Stimulated activated CD8-positive, alpha-beta memory T cell treated with anti-CD3 and anti-CD28 coated beads, Interleukin-4, amount 100 ng/mL, for 24 hours (primary cell): ENCODE measurements around the gene TP73.
"Not testable (repeated sequence)": the region's sequence is repeated elsewhere in the genome, so short reads cannot be mapped to it uniquely, and the experiment has no call there.

Experiments
- DNase-seq: peaks from one replicate; pipeline ENCODE4 v3.0.0-alpha.2; 2020; ENCODE audit warnings: low read depth

Gene TP73

DNA sequence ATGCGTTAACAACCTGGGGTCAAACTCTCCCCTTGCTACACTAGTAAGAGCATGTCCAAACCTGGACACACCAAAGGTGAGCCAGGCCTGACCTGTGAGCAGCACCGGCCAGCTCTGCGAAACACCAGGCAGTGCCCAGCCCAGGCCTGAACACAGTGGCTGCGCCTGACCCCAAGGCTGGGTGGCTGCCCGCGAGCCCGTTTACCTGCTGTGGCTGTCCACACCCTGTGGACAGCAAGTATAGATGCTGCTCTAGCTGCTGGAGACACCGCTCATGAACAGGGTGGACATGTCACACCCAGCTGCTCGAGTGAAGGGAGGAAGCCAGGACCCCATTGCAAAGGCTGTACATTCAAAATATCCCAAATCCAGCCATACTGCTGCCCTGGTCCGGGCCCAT, 92.3 kb downstream of the TP73 start:
- DNase-seq = no peak

- no peak for DNase-seq
These were observed 92.8 kb downstream of the TP73 start for GRCh38 chr1:3745071-3745470.

DNA sequence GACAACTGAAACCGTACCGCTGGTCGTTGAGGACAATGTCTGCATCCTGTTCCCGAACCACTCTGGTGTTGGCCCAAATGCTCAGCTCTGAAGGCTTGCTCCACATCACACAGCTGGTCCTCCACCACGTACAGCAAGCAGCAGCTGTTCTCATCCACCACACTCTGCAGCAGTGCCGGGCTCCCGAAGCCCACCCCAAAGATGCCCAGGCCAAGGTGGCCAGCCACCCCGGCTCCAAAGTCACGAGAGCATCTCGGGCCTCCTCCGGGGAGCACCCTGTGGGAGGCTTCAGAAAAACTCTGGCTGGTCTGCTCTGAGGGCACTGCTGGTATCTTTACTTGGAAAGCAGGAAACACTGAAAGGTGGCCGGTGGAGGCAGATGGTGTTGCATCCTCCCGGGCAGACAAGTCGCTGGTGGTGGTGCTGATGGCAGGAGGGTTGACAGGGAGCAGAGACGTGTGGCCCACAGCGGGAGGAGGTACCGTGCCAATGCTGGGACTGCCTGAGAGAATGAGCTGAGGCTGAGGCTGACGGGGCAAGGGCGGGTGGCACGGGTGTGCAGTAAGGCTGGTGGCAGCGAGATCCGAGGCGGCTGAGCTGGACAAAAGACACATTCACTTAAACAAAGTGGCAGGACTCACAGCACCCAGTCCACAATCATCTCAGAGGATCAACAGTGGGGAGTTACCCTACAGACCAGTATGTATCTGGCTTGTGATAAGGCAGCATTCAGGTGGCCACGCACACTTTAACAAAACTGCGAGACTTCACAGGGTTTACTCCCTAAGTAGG, 93.5 kb downstream of the TP73 start:
- DNase-seq = no peak

DNA sequence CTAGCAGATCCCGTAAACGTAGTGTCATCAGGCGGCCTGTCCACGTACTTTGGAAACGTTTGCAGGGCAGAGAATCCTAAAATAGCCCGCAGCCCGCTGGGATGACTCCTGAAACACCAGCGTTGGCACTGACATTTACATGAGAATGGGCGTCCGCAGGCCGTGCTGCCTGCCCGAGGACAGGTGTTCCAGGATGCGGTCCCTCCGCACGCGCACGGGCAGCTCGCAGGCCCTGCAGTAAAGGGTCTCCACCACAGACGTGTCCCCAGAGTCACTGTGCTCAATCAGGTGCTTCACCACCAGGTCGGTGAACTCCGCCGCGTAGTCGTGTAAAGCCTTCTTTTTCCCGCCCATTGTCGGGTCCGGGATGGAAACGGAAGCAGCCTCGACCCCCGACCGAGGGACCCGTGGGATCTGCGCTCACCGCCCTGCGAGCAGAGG, 94.1 kb downstream of the TP73 start:
- no peak for DNase-seq

- DNase-seq = peak; percentile 82
These were observed 94.7 kb downstream of the TP73 start for GRCh38 chr1:3746830-3747521.

DNA sequence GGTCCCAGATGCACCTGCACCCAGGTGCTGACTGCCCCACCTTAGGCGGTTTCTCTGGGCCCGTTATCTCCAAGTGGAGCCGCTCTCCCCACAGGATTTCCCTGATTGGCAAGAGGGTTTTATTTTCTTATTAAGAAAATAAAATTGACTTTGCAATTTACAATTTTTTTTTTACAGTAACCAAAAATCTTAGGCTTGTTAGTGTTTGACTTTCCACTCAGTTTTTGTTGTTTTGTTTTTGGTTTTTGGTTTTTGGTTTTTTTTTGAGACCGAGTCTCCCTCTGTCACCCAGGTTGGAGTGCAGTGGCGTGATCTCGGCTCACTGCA, 95.2 kb downstream of the TP73 start:
- DNase-seq = no peak

- DNase-seq = no peak
These were observed 95.6 kb downstream of the TP73 start for GRCh38 chr1:3747903-3748302.

- DNase-seq = not testable (repeated sequence)
These were observed 96.1 kb downstream of the TP73 start for GRCh38 chr1:3748316-3748900.

- no peak for DNase-seq
These were observed 97.2 kb downstream of the TP73 start for GRCh38 chr1:3749512-3749911.

DNA sequence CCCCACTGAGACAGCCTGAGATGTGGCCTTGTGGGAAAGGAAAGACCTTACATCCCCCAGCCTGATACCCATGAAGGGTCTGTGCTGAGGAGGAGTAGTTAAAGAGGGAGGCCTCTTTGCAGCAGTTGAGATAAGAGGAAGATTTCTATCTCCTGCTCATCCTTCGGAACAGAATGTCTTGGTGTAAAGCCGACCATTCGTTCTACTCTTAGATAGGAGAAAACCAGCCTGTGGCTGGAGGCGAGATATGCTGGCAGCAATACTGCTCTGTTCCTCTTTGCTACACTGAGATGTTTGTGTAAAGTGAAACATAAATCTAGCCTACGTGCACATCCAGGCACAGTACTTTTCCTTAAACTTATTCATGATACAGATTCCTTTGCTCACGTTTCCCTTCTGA, 98.4 kb downstream of the TP73 start:
- DNase-seq = no peak

GRCh38 chr1:3752400-3752945, 100.2 kb downstream of the TP73 start, which contains the start of gene CCDC27:
Gene CCDC27, plus strand, starts transcription at chr1:3752450. Its CDS starts 32 bp downstream, at chr1:3752482.
- DNase-seq = no peak

DNA sequence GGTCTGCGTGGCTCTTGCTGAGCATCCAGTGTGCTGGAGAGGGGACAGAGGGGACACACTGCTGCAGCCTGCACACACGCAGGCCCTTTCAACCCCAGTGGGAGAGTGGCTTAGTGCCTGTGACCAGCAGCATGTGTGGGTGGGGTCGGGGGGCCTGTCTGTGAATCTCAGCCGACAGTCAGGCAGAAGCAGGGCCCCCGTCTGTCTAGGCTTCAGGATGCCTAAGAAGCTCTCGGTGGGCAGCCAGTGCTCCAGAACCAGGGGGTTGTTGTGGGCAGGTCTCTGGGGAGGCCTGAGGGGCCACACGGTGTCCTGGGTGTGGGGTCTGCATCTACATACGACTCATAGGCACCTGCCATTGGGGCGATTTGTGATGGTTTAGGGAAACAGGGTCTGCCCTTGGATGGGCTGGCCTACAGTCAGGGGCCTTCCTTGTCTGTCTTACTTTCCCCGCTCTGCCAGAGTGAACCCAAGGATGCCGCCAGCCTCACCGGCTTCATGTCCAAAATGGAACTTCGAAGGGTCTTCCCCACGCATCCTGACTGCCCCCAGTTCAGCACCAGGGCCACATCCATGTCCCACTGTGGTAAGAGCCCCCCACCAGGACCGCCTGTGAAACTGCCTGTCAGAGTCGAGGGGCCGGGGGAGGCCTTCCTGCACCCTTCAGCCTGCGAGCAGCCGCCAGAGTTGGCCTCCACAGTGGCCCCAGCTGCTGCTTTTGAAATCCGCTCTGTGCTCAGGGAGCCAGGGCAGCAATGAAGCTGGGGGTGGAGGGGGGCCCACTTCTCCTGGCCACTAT, 101.5 kb downstream of the TP73 start:
- no peak for DNase-seq

DNA sequence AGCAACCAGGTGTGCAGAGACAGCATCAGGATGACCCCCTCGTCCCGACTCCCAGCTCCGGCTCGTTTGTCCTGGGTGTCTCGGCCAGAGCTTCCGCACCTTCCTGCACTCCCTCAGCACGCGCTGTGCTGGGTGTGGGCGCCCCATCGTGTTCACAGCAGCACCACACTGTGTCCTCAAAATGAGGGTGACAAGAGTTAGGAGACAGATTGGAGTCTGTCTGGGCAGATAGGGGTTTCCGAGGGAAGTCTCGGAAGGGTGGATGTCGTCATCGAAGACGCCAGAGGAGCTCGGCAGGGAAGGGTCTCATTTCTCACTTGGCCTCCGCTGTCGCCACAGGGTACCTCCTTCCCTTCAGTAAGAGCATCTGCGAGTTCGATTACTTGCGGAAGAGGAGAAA, 104.1 kb downstream of the TP73 start:
- no peak for DNase-seq

- no peak for DNase-seq
These were observed 106.8 kb downstream of the TP73 start for GRCh38 chr1:3759164-3759563.

GRCh38 chr1:3759796-3760195, 107.5 kb downstream of the TP73 start:
- no peak for DNase-seq

DNA sequence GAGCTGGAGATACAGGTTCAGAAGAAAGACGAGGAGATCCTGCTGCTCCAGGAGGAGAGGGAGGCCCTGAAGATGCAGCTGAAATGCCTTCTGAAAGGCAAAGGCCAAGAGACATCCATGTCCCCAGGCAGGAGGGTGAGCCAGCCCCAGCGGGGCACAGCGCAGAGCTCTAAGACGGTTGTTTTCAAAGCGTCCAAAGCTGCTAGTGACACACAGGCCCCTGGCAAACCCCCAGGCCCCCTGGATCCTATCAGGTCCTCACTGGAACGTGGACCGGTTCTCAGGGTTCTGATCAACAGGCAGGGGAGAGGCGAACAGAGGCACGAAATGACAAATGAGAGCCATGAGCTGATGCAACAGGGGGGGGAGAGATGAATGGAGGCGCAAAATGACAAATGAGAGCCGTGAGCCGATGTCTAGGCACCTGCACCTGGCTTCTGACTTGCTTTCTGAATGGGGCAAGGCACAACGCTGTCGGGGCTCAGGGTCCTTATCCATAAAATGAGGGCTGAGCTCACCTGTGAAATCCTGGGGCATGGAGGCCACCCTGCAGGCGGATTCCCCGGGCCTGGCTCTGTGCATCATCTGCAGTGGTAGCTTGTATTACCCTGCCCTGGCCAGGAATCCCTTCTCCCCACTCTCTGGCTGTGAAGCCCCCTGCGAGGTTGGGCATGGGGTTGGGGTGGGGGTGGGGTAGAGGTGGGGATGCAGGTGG, 109.1 kb downstream of the TP73 start:
- no peak for DNase-seq

- DNase-seq = no peak
These were observed 110.0 kb downstream of the TP73 start for GRCh38 chr1:3762151-3762872.

GRCh38 chr1:3762873-3763228, 110.5 kb downstream of the TP73 start:
- DNase-seq = no peak

DNA sequence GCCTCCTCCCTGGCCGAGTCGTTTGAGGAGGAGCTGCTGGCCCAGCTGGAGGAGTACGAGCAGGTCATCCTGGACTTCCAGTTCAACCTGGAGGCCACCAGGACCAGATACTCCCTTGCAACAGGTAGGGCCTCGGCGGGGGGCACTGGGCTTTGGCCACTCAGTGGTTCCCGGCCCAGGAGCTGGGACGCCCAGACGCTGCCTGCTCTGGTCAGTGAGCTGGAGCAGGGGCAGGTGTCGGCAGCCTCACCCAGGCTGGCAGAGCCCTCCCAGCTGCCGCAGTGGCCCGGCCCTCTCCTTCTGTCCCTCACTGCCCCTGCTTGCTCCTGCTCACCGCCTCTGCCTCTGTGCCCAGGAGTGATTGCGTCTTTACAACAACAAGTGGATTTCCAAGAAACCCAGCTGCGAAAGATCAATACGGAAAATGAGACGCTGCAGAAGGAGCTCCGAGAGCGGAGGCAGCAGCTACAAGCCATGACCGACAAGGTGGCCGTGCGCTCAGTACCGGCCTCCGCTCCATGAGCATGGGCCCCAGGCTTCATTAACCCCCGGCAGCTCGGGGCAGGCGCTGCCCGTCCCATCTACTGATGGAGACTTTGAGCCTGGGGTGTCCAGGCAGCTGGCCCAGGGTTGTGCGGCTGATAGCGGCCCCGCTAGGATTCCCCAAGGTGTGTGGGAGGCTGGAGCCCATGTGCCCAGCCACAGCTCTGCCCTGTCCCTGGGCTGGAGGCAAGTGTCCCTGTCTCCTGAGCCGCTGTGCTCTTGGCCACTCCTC, 111.2 kb downstream of the TP73 start:
- DNase-seq = no peak

GRCh38 chr1:3767328-3767925, 115.1 kb downstream of the TP73 start:
- DNase-seq = no peak
